GM12865 (cell line): ENCODE measurements around the gene PRAC1.

Experiments
- DNase-seq: peaks from one replicate; pipeline ENCODE4 v3.0.0; 2010; ENCODE audit warnings: low read depth
- H3K4me3 ChIP-seq: 2 replicates; pipeline ENCODE4 v1.5.1; 2011; ENCODE audit warnings: mild to moderate bottlenecking, low read depth, low read length, control low read depth
- TF ChIP-seq, protein P1 (sequence below): IDR thresholded peaks from 2 replicates; pipeline ENCODE4 v1.5.1; 2011; ENCODE audit warnings: low read length, control low read depth, low read depth, inconsistent platforms; ENCODE audit not compliant: insufficient read depth; ENCODE audit errors: missing control alignments

Gene PRAC1

DNA sequence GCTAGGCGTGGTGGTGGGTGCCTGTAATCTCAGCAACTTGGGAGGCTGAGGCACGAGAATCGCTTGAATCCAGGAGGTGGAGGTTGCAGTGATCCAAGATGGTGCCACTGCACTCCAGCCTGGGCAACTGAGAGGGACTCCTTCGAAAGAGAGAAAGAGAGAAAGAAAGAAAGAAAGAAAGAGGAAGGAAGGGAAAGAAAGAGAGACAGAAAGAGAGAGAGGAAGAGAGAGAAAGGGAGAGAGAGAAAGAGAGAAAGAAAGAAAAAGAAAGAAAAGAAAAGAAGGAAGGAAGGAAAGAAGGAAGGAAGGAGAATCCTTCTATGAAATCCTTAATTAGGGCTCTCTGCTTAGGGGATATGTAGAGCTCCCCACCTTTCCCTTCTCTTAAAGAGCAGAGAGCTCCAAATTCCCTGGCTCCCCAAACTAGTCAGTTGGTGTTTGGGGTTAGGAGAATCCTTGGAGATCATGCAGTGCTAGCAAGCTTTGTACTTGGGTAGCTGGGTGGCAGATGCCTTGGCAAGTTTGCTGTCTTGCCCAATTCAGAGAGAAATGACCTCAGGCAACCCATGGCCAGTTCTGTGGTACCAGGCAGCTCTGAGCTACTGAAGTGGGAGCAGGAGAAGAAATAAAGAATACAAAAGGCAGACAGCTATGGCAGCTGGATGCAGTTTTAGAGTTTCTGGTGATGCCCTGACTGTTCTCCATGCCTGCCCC, 15.2 kb upstream of the PRAC1 start:
- no peak overlapping the region for H3K4me3 ChIP-seq
- TF ChIP-seq, protein P1, sequence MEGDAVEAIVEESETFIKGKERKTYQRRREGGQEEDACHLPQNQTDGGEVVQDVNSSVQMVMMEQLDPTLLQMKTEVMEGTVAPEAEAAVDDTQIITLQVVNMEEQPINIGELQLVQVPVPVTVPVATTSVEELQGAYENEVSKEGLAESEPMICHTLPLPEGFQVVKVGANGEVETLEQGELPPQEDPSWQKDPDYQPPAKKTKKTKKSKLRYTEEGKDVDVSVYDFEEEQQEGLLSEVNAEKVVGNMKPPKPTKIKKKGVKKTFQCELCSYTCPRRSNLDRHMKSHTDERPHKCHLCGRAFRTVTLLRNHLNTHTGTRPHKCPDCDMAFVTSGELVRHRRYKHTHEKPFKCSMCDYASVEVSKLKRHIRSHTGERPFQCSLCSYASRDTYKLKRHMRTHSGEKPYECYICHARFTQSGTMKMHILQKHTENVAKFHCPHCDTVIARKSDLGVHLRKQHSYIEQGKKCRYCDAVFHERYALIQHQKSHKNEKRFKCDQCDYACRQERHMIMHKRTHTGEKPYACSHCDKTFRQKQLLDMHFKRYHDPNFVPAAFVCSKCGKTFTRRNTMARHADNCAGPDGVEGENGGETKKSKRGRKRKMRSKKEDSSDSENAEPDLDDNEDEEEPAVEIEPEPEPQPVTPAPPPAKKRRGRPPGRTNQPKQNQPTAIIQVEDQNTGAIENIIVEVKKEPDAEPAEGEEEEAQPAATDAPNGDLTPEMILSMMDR = no peak
- DNase-seq = no peak

DNA sequence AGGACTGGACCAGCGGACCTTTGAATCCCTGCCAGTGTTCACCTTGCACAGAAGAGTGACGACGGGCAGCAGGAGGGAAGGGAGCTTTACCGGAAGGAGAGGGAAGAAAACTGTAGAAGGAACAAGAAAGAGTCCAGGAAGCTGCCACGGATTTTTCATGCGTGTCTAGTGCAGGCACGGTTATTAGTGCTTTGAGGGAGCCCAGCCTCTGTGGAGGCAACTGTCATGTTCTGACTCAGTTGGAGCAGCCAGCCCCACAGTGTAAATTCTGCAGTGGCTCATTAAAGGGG, 12.7 kb upstream of the PRAC1 start:
- TF ChIP-seq, protein P1 = no peak
- DNase-seq = no peak
- no peak overlapping the region for H3K4me3 ChIP-seq

DNA sequence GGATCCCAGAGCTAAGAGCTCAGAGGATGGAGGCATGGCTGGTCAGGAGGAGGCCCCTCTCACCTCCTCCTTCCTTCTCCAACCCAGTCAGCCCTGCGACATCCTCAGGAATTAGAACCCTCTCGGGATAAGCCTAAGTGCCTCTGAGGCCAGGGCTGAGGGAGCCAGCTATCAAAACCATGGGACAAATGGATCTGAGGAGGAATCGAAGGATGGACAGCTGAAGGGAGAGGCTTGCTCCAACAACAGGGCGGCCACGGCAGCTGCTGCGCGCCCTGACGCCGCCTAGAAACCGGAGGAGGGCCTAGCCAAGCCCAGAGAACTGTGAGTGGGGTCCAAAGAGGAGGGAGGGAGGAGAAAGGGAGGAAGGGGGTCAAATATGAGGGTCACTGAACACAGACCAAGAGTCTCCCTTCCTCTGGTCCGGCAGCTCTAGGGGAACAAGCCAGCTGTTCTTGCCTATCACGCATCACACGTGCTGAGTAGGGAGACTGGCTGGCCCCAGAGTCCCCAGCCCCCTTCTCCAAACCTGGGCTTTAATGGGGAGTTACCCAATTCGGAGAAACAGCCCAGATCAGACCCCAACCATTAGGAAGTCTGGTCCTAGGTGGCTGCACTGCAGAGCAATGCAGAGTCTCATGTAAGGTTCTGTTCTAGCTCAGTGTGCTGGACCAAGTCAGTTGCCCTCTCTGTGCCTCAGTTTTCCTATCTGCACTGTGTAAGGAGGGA, 12.2 kb upstream of the PRAC1 start:
- DNase-seq = no peak
- no peak overlapping the region for H3K4me3 ChIP-seq
- TF ChIP-seq, protein P1 = no peak

DNA sequence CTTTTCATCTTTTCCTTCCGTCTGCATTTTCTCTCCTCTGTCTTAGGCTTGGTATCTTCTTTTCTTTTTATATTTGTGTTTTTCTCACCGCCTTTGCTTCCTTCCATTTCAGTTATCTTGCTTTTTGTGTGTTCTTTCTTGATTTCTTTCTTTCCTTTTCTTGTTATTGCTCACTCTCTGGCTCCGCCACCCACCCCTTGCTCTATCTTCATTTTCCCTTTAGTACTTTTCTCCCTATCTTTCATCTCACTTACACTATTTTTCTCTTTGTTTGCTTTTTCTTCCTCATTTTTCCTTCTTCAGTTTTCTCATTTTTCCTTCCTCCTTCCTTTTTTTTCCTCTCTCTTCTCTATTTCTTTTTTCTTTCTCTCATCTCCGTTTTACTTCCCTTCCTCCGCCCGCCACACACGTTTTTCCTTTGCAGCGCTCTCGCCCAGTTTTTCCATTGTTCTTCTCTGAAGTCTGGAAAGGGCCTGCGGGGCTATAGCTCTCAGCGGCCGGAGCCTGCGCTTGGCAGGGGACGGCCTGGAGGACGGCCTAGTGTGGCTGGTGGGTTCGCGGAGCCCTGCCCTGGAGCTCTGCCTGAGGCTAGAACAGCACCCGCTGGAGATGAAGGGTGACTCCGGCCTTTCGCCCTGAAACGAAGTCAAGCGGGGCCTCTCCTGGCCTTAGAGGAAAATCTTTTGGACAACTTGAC, 11.5 kb upstream of the PRAC1 start:
- no peak overlapping the region for H3K4me3 ChIP-seq
- TF ChIP-seq, protein P1 = no peak
- DNase-seq = no peak

DNA sequence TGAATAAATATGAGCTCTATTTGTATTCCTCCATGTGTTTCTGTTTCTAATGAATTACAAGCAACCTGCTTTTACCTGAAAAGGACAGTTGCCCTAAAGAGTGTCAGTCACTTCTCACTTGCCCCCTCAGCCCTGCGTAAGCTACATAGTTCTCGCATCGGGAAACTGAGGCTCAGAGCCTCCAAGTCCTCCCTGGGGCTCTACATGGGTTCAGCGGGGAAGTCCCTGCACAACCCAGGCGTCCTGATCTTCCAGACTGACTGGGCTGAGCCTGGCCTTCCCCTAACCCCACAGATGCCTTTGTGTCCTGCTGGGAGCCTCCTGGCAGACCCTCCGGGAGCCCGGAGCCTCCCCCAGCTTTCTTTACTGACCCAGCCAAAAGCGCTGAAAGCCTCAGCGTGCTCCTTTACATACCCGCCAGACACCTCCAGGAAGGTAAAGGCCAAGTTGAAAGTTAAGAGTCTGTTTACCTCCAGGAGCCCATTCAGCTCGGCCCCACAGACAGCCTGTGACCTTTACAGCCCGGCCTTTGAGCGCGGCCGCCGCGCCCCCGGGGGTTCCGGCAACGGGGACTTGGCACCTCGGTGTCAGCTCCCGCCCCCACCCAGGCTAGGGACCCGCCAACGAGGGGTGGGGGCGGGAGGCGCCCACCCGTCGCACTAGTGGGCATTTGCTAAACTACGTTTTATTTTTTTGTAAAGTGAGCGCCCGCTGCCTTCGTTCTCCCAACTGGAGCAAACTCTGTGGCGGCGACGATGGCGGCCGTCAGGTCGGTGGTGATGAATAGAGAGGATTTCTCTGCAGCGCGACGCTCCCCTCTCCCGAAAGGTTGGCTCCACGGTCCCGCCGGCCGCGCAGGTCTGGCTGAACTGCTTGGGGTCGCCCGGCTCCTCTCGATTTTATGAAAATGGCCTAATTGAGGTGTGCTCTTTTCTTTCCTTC, 10.6 kb upstream of the PRAC1 start:
- no peak for DNase-seq
- TF ChIP-seq, protein P1 = no peak
- H3K4me3 ChIP-seq = no peak overlapping the region

DNA sequence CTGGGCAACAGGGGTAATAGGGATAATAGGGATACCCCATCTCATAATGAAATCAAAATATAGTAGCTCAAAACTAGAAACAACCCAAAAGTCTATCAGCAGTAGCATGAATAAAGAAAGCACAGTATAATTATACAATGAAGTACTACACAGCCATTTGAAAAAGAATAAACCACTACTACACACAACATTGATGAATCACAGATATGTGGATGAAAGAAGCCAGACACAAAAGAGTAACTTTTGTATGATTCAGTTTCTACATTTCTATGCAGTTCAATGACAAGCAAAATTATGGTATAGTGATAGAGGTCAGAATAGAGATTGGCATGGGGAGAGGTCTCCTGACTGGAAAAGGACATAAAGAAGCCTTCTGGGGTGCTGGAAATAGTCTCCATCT, 9.0 kb upstream of the PRAC1 start:
- no peak for DNase-seq
- TF ChIP-seq, protein P1 = no peak
- no peak overlapping the region for H3K4me3 ChIP-seq
